Adrenal gland (tissue), 12 donors: ENCODE measurements around the gene MKLN1. TPM values are rescaled to one million over a fixed set of nuclear protein-coding genes. Genes with fewer than 3 reads are reported as not detected.

Experiments used
- DNase-seq, 7 donors: peaks; one replicate each; pipeline ENCODE4 v3.0.0-alpha.2; 2019 to 2020
- H3K27ac ChIP-seq, 5 donors: fragments of 200-600 bp; sonication (generic) in 4 of 5; 1 replicate in 3 of 5; 2 replicates in 2 of 5; pipeline versions ENCODE4 v1.5.1 to v1.8.0; 2016 to 2020; ENCODE audit warnings: mild to moderate bottlenecking in 1 of 5
- H3K27me3 ChIP-seq: fragments of 200-600 bp; 2 replicates; pipeline ENCODE4 v1.8.0; 2021
- H3K36me3 ChIP-seq, 2 donors: fragments of 200-600 bp; replicated peaks in 1 of 2; 1 replicate in 1 of 2; 2 replicates in 1 of 2; pipeline versions ENCODE4 v1.5.1 to v1.8.0; 2018 to 2022
- H3K4me1 ChIP-seq, 2 donors: fragments of 200-600 bp; replicated peaks in 1 of 2; 1 replicate in 1 of 2; 2 replicates in 1 of 2; pipeline versions ENCODE4 v1.5.1 to v1.8.0; 2018 to 2021
- H3K4me3 ChIP-seq, 4 donors: fragments of 200-600 bp; sonication (generic) in 3 of 4; one replicate each; pipeline ENCODE4 v1.5.1; 2016 to 2018
- H3K9me3 ChIP-seq, 3 donors: fragments of 200-600 bp; sonication (generic) in 1 of 3; replicated peaks in 1 of 3; 1 replicate in 2 of 3; 2 replicates in 1 of 3; pipeline versions ENCODE4 v1.5.1 to v1.8.0; 2016 to 2021
- POLR2A ChIP-seq, 2 donors: fragments of 450-650 bp; IDR thresholded peaks; one replicate each; pipeline ENCODE4 v1.6.1; 2017; ENCODE audit warnings: antibody characterized with exemption in 2 of 2, mild to moderate bottlenecking in 2 of 2, moderate library complexity in 1 of 2
- WGBS, 4 donors: extraction: QIAGEN DNeasy Blood & Tissue Kit in 2 of 4; methylation state at CpG; one replicate each; pipeline versions ENCODE4 v1.1.5 to v1.1.7; 2013 to 2017; 5-methylcytosine and 5-hydroxymethylcytosine counted together
- intact Hi-C, 2 donors: fragments of 100-400 bp; cut with DNase I; formaldehyde crosslinking; loops; one replicate each; pipeline versions ENCODE4 v1.14.1 to v1.15.0; 2022 to 2023
- polyA plus RNA-seq, 3 donors: library from polyadenylated mRNA; stranded (reverse); fragments of 200-250 nt in 2 of 3; fragments of 350-450 nt in 1 of 3; fragmentation: Illumina TruSeq in 1 of 3; extraction: RNeasy Lipid Tissue Mini Kit (QIAGEN cat#74804) in 1 of 3; gene quantifications; one replicate each; pipeline ENCODE4 v1.2.3, GENCODE V29; 2013 to 2014
- total RNA-seq, 9 donors: library from RNA; depleted of rRNA in 4 of 9; stranded (reverse); fragments of >200 nt in 4 of 9; fragments of 120-200 nt in 1 of 9; fragmentation: NEBNext Ultra II Directional in 1 of 9; extraction: Animal tissue kit (Norgen Biotek cat#: 25700) in 1 of 9; gene quantifications; one replicate each; pipeline versions ENCODE4 v1.1.0 to v1.2.4, GENCODE V29; 2013 to 2023
- TF ChIP-seq, protein P1 (sequence below), 6 experiments: fragments of 450-650 bp in 4 of 6; fragments of 200-600 bp in 2 of 6; sonication (generic) in 1 of 6; IDR thresholded peaks; 1 replicate in 5 of 6; 2 replicates in 1 of 6; pipeline versions ENCODE4 v1.5.1 to v1.8.0; 2016 to 2021; ENCODE audit warnings: antibody characterized with exemption in 6 of 6, mild to moderate bottlenecking in 2 of 6, moderate library complexity in 1 of 6
- donor health status: healthy with polysubstance abuse.
- donor health status: Bipolar disorder and iron deficiency.
- donor health status: DM: yes; HTN: yes; CAD: no.
- donor health status: DM: no; HTN: no; CAD: no.
- donor health status: DM: no; HTN: no; CAD: no.
- donor health status: DM: yes; HTN: yes; CAD: no.

MKLN1 gene
- total and polyA plus RNA-seq, 12 donors, result 20.7 to 81.2 (median 55.2) TPM

DNA sequence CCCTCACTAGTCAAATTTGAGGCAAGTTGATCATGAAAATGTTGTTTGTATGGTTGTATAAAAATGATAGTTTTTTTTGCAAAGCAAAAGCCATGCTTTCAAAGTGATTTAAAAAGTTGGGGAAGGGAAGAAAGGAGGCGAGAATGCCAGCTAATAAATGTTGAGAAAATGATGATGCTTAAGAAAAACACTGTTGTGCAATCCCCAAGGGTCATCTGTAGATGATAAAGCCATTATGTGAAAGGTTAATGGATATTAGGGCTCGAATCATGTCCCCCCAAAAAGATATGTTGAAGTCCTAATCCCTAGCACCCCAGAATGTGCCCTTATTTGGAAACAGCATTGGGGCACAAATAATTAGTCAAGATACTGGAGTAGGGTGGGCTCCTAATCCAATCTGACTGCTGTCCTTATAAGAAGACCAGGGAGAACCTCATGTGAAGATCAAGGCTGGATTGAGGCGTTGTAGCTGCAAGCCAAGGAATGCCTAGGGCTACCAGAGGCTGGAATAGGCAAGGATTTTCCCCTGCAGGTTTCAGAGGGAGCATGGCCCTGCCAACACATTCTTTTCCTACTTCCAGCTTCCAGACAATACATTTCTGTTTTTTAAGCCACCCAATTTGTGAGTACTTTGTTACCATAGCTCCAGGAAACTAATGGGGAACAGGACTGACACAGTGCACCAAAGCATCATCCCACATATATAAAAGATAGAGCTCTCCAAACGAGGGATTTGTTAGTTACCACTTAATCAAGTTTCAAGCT is 35.4 kb upstream of the MKLN1 start:
- Histone ChIP-seq H3K27ac (no peak overlapping the region), H3K36me3 (no peaks in the 10 kb centered on the region), H3K27me3 (no peaks in the 10 kb centered on the region), H3K9me3 (no peaks in the 10 kb centered on the region), H3K4me3 (no peak overlapping the region), H3K4me1 (no peaks in the 10 kb centered on the region)
- no peak for TF ChIP-seq POLR2A (IDR thresholded peaks at IDR 0.05)
- TF ChIP-seq, protein P1, sequence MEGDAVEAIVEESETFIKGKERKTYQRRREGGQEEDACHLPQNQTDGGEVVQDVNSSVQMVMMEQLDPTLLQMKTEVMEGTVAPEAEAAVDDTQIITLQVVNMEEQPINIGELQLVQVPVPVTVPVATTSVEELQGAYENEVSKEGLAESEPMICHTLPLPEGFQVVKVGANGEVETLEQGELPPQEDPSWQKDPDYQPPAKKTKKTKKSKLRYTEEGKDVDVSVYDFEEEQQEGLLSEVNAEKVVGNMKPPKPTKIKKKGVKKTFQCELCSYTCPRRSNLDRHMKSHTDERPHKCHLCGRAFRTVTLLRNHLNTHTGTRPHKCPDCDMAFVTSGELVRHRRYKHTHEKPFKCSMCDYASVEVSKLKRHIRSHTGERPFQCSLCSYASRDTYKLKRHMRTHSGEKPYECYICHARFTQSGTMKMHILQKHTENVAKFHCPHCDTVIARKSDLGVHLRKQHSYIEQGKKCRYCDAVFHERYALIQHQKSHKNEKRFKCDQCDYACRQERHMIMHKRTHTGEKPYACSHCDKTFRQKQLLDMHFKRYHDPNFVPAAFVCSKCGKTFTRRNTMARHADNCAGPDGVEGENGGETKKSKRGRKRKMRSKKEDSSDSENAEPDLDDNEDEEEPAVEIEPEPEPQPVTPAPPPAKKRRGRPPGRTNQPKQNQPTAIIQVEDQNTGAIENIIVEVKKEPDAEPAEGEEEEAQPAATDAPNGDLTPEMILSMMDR (IDR thresholded peaks at IDR 0.05), result no peak
- DNase-seq, result no peak
- 88 to 89% (median 88%) methylated on average over 4 of the region's 4 CpGs for WGBS, 4 donors
- intact Hi-C loops, result no loop called here

DNA sequence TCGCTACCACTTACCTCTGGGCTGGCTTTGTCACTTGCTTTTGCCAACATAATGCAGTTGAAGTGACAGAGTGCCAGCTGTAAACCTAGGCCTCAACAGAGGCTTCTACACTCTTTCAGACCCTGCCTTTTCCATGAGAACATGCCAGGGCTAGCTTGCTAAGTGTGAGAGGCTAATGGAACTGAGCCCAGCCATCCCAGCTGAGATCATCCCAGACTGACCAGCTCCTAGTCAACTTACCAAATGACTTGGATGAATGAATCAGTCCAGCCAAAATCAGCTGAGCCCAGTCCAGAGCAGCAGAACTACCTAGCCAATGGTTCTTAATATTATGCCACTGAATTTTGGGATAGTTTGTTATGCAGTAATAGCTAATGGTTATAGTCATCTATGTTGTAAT is 34.7 kb upstream of the MKLN1 start:
- peaks cover 0 to 2% of the 10 kb centered on the region in 2 donors for H3K4me1 ChIP-seq
- no peaks in the 10 kb centered on the region for H3K36me3 ChIP-seq
- H3K4me3 ChIP-seq, result no peak overlapping the region
- 90 to 100% (median 100%) methylated on average over 1 of the region's 1 CpG for WGBS, 4 donors
- H3K9me3 ChIP-seq, result no peaks in the 10 kb centered on the region
- no peak overlapping the region for H3K27ac ChIP-seq
- DNase-seq, result no peak
- H3K27me3 ChIP-seq, result no peaks in the 10 kb centered on the region
- intact Hi-C loops, result no loop called here
- TF ChIP-seq POLR2A (IDR thresholded peaks at IDR 0.05), result no peak
- TF ChIP-seq, protein P1 (IDR thresholded peaks at IDR 0.05), result no peak

DNA sequence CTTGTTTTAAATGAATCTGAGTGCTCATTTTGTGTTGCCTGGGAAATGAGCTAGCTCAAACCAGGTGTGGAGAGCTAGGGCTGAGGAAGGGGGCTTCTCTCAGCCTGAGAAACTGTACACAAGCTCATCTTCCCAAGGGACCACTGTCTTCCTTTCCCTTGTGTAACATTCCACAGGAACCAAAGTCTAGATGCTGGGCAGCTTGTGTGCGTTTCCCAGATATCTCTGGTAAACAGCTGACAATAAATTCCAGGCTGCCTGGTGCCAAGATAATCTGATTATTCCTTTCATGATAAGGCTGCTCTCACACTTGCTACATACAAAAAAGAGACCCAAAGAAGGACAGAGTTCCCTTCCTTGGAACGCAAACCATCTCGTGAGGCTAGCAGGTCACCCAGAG is 33.1 kb upstream of the MKLN1 start:
- Histone ChIP-seq H3K4me1 (peaks cover 7 to 12% of the 10 kb centered on the region in 2 donors), H3K36me3 (no peaks in the 10 kb centered on the region), H3K4me3 (no peak overlapping the region), H3K9me3 (no peaks in the 10 kb centered on the region), H3K27me3 (no peaks in the 10 kb centered on the region), H3K27ac (no peak overlapping the region)
- intact Hi-C loops, result no loop called here
- TF ChIP-seq POLR2A (IDR thresholded peaks at IDR 0.05), result no peak
- TF ChIP-seq, protein P1 (IDR thresholded peaks at IDR 0.05), result no peak
- WGBS, 4 donors, result 34 to 74% (median 40%) methylated on average over 3 of the region's 3 CpGs
- no peak for DNase-seq

DNA sequence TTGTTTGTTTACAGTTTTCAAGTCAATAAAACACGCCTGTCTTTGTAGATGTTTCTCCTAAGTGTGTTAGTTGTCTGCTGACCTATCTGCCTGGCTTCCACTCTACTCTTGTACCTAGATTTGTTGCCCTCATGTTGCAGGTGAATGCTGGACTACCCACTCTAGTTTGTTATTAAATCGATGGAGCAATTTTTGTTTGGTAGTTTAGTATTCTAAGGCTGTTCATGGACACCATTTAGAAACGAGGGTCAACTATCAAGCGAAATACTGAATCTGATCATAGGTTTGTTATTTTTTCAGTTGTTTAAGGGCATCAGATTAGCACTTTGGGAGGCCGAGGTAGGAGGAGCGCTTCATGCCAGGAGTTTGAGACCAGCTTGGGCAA is 29.1 kb upstream of the MKLN1 start:
- no peaks in the 10 kb centered on the region for H3K36me3 ChIP-seq
- H3K4me1 ChIP-seq, result peaks cover 7 to 12% of the 10 kb centered on the region in 2 donors
- DNase-seq, result no peak
- H3K4me3 ChIP-seq, result no peak overlapping the region
- intact Hi-C loops, result no loop called here
- WGBS, 4 donors, result 89 to 93% (median 91%) methylated on average over 6 of the region's 6 CpGs
- H3K27me3 ChIP-seq, result no peaks in the 10 kb centered on the region
- no peaks in the 10 kb centered on the region for H3K9me3 ChIP-seq
- peak overlapping the region in 2 of 5 donors; percentile 56 to 81 for H3K27ac ChIP-seq
- TF ChIP-seq, protein P1 (IDR thresholded peaks at IDR 0.05), result no peak
- no peak for TF ChIP-seq POLR2A (IDR thresholded peaks at IDR 0.05)
